ENCODE results near the gene RWDD4.

The RWDD4 gene

DNA sequence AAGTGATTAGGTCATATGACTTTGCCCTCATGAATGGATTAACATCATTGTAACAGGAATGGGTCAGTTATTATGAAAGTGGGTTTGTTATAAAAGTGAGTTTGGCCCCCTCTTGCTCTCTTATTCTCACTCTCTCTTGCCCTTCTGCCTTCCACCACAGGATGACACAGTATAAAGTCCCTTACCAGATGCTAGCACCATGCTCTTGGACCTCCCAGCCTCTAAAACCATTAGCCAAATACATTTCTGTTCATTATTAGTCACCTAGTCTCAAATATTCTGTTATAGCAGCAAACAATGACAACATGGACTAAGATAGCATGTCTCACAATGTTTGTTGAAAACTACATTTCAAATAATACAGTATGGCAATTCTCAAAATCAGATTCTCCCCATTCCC, 59.7 kb downstream of the RWDD4 start:
- no peak for DNase-seq

DNA sequence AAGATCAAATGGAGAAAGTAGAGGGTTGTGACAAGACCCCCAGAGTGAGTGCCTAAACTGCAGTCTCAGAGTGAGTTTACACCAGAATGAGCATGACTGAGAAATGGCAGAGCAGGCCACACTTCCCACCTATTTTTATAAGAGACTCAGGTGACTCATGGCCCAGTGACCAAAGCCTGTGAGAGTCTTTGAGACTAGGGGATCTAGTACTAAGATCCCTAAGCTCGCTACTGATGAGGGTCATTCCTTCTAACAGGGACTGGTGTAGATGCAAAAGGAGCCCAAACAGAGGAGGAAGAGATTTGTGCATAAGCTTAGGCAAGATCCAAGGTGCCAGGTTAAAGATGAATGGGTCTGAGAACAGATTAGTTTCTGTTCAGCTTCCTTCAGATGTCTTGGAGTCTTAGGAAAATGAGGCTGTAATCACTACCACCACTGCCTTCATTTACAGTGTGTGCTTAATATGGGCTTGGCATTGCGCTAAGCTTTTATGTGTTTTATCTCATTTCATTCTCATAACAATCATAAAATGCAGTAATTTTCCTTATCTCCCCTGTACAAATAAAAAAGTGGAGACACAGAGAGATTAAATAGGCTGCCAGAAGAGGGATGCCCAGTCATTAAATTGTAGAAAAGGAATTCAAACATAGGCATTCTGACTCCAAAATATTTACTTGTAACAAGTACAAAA, 62.8 kb downstream of the RWDD4 start:
- no peak for DNase-seq

DNA sequence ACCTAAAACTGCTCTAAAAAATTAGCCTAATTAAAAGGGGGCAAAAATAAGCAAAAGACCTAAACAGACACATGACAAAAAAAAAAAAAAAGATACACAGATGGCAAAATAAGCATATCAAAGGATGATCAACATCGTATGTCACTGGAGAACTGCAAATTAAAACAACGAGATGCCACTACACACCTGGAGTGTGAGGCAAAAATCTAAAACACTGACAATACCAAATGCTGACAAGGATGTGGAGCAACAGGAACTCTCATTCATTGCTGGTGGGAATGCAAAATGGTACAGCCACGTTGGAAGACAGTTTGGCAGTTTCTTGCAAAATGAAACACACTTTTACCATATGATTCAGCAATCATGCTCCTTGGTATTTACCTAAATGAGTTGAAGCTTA, 64.2 kb downstream of the RWDD4 start:
- no peak for DNase-seq

DNA sequence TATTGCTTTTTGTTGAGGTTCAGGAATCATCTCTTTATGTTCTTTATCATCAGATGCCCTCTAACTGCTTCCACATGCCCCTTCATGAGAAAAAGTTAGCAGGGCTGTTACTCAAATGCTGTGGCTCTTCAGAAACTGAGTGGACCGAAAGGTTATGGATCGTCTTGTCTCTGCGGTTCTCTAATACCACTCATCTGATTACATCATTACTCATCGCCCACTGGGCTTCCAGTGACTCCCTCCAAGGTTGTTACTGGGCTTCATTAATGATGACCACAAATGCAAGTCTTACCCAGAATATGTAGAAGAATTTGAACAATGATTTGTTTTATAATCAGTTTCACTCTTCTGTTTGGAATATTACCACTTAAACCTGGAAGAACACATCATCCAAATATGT, 67.7 kb downstream of the RWDD4 start:
- no peak for DNase-seq
